NCI-H345 treated with DMSO at 0.1 percent for 48 hours (cell line): ENCODE results near the gene LHX4.

Experiments used
- DNase-seq: peaks from one replicate; lab custom pipeline; 2025; ENCODE audit not compliant: unreplicated experiment; lab: John Stamatoyannopoulos, UW

LHX4 gene

GRCh38 chr1:180241716-180242544 is 11.9 kb downstream of the LHX4 start:
- no peak for DNase-seq

DNA sequence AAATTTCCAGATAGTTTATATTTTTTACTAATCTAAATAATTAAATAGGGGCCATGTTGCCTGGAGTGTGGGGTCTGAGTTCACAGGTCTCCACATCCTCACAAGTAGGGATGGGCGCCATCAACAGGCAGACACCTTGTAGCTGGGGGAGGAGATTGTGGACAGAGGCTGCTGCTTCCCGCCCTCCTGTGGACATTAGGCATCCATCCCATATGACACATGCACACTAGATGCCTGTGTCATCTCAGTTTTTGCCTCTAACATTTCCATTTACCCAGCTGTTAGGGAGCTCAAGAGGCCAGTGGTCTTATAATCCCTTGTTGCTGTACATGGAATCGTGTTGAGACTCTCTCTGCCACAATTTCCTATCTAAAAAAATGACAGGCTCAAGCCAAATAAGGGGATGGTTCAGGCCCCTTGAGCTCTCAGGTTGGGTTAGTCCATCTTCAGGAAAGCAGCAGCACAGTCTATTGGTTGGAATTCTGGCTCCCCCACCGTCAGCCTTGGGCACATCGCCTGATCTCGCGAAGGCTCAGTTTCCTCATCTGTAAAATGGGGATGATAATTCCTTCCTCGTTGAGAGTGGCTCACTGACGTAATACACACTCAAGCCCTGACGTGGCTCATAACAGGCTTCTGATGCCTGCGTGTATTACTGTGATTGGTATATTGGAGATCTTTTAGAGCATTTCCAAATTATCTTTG is 13.6 kb downstream of the LHX4 start:
- DNase-seq: no peak

DNA sequence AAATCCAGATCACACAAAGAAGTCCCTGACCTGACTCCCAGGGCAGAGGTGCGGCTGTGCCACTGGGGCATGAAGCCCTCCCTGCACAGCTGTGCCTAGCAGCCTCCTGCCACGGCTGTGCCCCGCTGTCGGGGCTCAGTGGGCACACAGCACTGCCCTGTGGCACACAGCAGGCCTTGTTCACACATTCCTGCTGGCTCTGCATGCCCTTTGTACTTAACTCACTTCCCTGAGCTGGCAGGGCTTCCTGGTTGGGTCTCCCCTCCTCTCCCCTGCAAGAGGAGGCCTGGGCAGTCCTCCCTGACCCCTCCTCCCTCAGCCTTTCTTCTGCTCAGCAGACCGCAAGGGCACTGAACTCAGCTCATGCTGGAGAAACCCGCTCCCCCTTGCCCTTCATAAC is 14.8 kb downstream of the LHX4 start:
- DNase-seq: no peak

DNA sequence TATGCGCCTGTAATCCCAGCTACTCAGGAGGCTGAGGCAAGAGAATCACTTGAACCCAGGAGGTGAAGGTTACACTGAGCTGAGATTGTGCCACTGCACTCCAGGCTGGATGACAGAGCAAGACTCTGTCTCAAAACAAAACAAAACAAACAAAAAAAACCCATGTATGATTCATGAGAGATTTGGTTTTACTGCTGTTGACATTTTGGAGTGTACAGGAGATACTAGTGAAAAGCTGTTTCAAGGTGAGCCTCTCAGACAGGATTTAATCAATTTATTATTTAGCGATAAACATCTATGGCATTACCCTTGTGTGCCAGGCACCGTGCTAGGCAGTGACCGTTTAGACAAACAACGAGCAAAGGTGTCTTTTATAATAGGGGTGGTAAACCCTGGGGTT is 16.5 kb downstream of the LHX4 start:
- no peak for DNase-seq

DNA sequence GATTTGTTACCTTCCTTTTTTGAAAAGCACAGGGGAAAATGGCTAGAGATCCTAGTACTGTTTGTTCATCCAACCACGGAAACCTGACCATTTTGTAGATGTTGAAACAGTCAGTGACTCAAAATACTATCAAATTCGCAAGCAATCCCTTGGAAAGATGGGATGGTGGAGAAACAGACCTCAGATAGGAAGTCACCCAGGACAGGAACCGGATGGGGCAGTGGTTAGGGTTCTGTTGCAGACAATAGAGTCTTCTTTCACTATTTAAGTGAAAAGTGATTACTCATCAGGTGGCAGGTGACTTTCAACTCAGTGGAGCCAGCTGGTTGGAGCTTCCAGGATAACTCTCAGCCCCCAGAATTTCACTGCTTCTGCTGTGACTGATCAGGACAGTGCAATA is 17.0 kb downstream of the LHX4 start:
- no peak for DNase-seq

- DNase-seq: no peak
Observed at GRCh38 chr1:180247580-180247979, 17.5 kb downstream of the LHX4 start.

- no peak for DNase-seq
Observed at GRCh38 chr1:180248176-180248575, 18.1 kb downstream of the LHX4 start.

GRCh38 chr1:180248731-180249681 is 18.9 kb downstream of the LHX4 start:
- DNase-seq: no peak

- DNase-seq: no peak
Observed at GRCh38 chr1:180249725-180250498, 19.8 kb downstream of the LHX4 start.

DNA sequence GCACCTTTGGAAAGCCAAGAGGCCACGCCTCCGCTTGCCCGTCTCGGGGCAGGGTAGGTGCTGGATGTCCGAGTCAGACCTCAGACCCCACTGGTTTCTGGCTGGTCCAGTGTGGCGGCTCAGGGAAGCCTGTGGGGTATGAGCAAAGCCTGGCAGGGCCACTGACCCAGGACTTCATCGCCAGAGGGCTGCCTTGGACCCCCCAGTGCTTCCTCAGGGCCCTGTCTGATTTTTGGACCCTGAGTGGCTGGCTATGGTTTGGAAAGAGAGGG is 20.4 kb downstream of the LHX4 start:
- DNase-seq: no peak

- DNase-seq: no peak
Observed at GRCh38 chr1:180250883-180251509, 20.9 kb downstream of the LHX4 start.

GRCh38 chr1:180251526-180252305 is 21.7 kb downstream of the LHX4 start:
- DNase-seq: no peak

- DNase-seq: peak; percentile 21
Observed at GRCh38 chr1:180252638-180253536, 22.8 kb downstream of the LHX4 start.

- no peak for DNase-seq
Observed at GRCh38 chr1:180253585-180254495, 23.8 kb downstream of the LHX4 start.

- no peak for DNase-seq
Observed at GRCh38 chr1:180254496-180254819, 24.4 kb downstream of the LHX4 start.

- no peak for DNase-seq
Observed at GRCh38 chr1:180254854-180255253, 24.8 kb downstream of the LHX4 start.

- DNase-seq: no peak
Observed at GRCh38 chr1:180255536-180256340, 25.7 kb downstream of the LHX4 start.
